WTC11 (cell line): ENCODE data around the gene TNIP2. TPM values are rescaled to one million over a fixed set of nuclear protein-coding genes. Genes with fewer than 3 reads are reported as not detected.

Experiments
- ATAC-seq: fragments of 200-7000 bp; cut with Tn5 transposase; 2 replicates; pipeline ENCODE4 v1.10.0; 2021; ENCODE audit warnings: mild to moderate bottlenecking, moderate library complexity
- CTCF ChIA-PET: fragments of 300-600 bp; sonication (Branson Sonifier 250); formaldehyde crosslinking; loops from one replicate; lab custom pipeline; 2021; ENCODE audit warnings: antibody characterized with exemption; lab: Charles Lee
- POLR2A ChIA-PET: fragments of 350-600 bp; sonication (Branson Sonifier 250); formaldehyde crosslinking; loops from one replicate; lab custom pipeline; 2021; ENCODE audit warnings: antibody characterized with exemption; lab: Charles Lee
- DNase-seq: peaks from one replicate; pipeline ENCODE4 v3.0.0; 2021; ENCODE audit warnings: low spot score
- H3K27ac Mint-ChIP-seq: 2 replicates; pipeline ENCODE4 v1.8.0; 2021; ENCODE audit warnings: mixed read lengths
- H3K27me3 Mint-ChIP-seq: 2 replicates; pipeline ENCODE4 v1.8.0; 2021; ENCODE audit warnings: low read depth, mild to moderate bottlenecking, moderate library complexity, mixed read lengths
- H3K36me3 Mint-ChIP-seq: 2 replicates; pipeline ENCODE4 v1.8.0; 2021; ENCODE audit warnings: mixed read lengths
- H3K4me1 Mint-ChIP-seq: 2 replicates; pipeline ENCODE4 v1.8.0; 2022; ENCODE audit warnings: mixed read lengths
- H3K4me3 Mint-ChIP-seq: 2 replicates; pipeline ENCODE4 v1.8.0; 2021; ENCODE audit warnings: mild to moderate bottlenecking, moderate library complexity, mixed read lengths
- H3K9me3 Mint-ChIP-seq: 2 replicates; pipeline ENCODE4 v1.8.0; 2021; ENCODE audit warnings: mixed read lengths
- AR ChIP-seq: fragments of 250-450 bp; sonication (Bioruptor Pico); IDR thresholded peaks from 2 replicates; pipeline ENCODE4 v1.9.0; 2021; ENCODE audit warnings: mild to moderate bottlenecking
- CBFB ChIP-seq: sonication (generic); formaldehyde crosslinking; IDR thresholded peaks from 2 replicates; pipeline ENCODE4 v1.8.1; 2022; ENCODE audit warnings: mild to moderate bottlenecking, low read depth, missing genetic modification reagents
- ELF4 ChIP-seq: sonication (generic); formaldehyde crosslinking; IDR thresholded peaks from 2 replicates; pipeline ENCODE4 v1.8.1; 2022; ENCODE audit warnings: low read depth, mild to moderate bottlenecking, moderate library complexity, missing genetic modification reagents
- ERG ChIP-seq: fragments of 250-450 bp; sonication (Bioruptor Pico); IDR thresholded peaks from 2 replicates; pipeline ENCODE4 v1.8.0; 2021; ENCODE audit warnings: mild to moderate bottlenecking
- ESRRA ChIP-seq: sonication (generic); formaldehyde crosslinking; IDR thresholded peaks from 2 replicates; pipeline ENCODE4 v1.8.1; 2022; ENCODE audit warnings: mild to moderate bottlenecking, missing genetic modification reagents, borderline replicate concordance
- FOXP1 ChIP-seq: sonication (generic); formaldehyde crosslinking; IDR thresholded peaks from 2 replicates; pipeline ENCODE4 v1.8.0; 2022; ENCODE audit warnings: missing genetic modification reagents, mild to moderate bottlenecking, moderate library complexity, borderline replicate concordance
- GABPB1 ChIP-seq: sonication (generic); formaldehyde crosslinking; IDR thresholded peaks from 2 replicates; pipeline ENCODE4 v1.8.1; 2023; ENCODE audit warnings: mild to moderate bottlenecking, missing genetic modification reagents
- GTF2I ChIP-seq: fragments of 250-450 bp; sonication (Bioruptor Pico); conservative IDR thresholded peaks from 2 replicates; pipeline ENCODE4 v1.4.0; 2021; ENCODE audit warnings: mild to moderate bottlenecking
- JUN ChIP-seq: sonication (generic); formaldehyde crosslinking; IDR thresholded peaks from 2 replicates; pipeline ENCODE4 v1.8.0; 2023; ENCODE audit warnings: mild to moderate bottlenecking, missing genetic modification reagents
- MAX ChIP-seq: sonication (generic); formaldehyde crosslinking; IDR thresholded peaks from 2 replicates; pipeline ENCODE4 v1.8.0; 2022; ENCODE audit warnings: mild to moderate bottlenecking, missing genetic modification reagents
- MYBL2 ChIP-seq: sonication (generic); formaldehyde crosslinking; IDR thresholded peaks from 2 replicates; pipeline ENCODE4 v1.8.1; 2023; ENCODE audit warnings: mild to moderate bottlenecking, moderate library complexity, missing genetic modification reagents
- NR1H2 ChIP-seq: sonication (generic); formaldehyde crosslinking; IDR thresholded peaks from 2 replicates; pipeline ENCODE4 v1.9.0; 2021; ENCODE audit warnings: mild to moderate bottlenecking, moderate library complexity, missing genetic modification reagents
- NR2C2 ChIP-seq: sonication (generic); formaldehyde crosslinking; IDR thresholded peaks from 2 replicates; pipeline ENCODE4 v1.8.0; 2022; ENCODE audit warnings: mild to moderate bottlenecking, missing genetic modification reagents
- NR3C1 ChIP-seq: sonication (generic); formaldehyde crosslinking; conservative IDR thresholded peaks from 2 replicates; pipeline ENCODE4 v1.8.1; 2023; ENCODE audit warnings: low read depth, mild to moderate bottlenecking, missing genetic modification reagents
- PRDM15 ChIP-seq: sonication (generic); formaldehyde crosslinking; IDR thresholded peaks from 2 replicates; pipeline ENCODE4 v1.8.0; 2022; ENCODE audit warnings: missing genetic modification reagents
- SOX15 ChIP-seq: fragments of 250-450 bp; sonication (Bioruptor Pico); IDR thresholded peaks from 2 replicates; pipeline ENCODE4 v1.9.0; 2021; ENCODE audit warnings: mild to moderate bottlenecking
- SP1 ChIP-seq: sonication (generic); formaldehyde crosslinking; conservative IDR thresholded peaks from 2 replicates; pipeline ENCODE4 v1.8.1; 2022; ENCODE audit warnings: missing genetic modification reagents
- TEAD1 ChIP-seq: sonication (generic); formaldehyde crosslinking; IDR thresholded peaks from 2 replicates; pipeline ENCODE4 v1.8.0; 2022; ENCODE audit warnings: mild to moderate bottlenecking, missing genetic modification reagents
- USF1 ChIP-seq: sonication (generic); formaldehyde crosslinking; IDR thresholded peaks from 2 replicates; pipeline ENCODE4 v1.8.0; 2022; ENCODE audit warnings: mild to moderate bottlenecking, missing genetic modification reagents
- ZBTB43 ChIP-seq: sonication (generic); formaldehyde crosslinking; IDR thresholded peaks from 2 replicates; pipeline ENCODE4 v1.8.1; 2023; ENCODE audit warnings: mild to moderate bottlenecking, missing genetic modification reagents
- ZNF281 ChIP-seq: sonication (generic); formaldehyde crosslinking; IDR thresholded peaks from 2 replicates; pipeline ENCODE4 v1.8.0; 2023; ENCODE audit warnings: mild to moderate bottlenecking, missing genetic modification reagents
- ZNF317 ChIP-seq: sonication (generic); formaldehyde crosslinking; IDR thresholded peaks from 2 replicates; pipeline ENCODE4 v1.8.1; 2023; ENCODE audit warnings: low read depth, mild to moderate bottlenecking, moderate library complexity, missing genetic modification reagents, borderline replicate concordance
- total RNA-seq: library from RNA; stranded (reverse); gene quantifications from 3 replicates; pipeline ENCODE4 v1.2.3, GENCODE V29; 2021

Gene TNIP2
- total RNA-seq, 1 experiment from 2014 or later = 44.4 TPM

- Mint-ChIP-seq H3K4me3 (no peak overlapping the region), H3K4me1 (no peaks in the 10 kb centered on the region), H3K9me3 (peaks cover 17% of the 10 kb centered on the region), H3K36me3 (peaks cover 35% of the 10 kb centered on the region), H3K27ac (peak overlapping the region; percentile 76), H3K27me3 (no peaks in the 10 kb centered on the region)
- DNase-seq = no peak
- TF ChIP-seq GABPB1 (CRISPR knock-in tag) (no peak), PRDM15 (no peak), JUN (CRISPR knock-in tag) (no peak), GTF2I (CRISPR knock-in tag) (no peak), NR1H2 (CRISPR knock-in tag) (no peak), NR2C2 (CRISPR knock-in tag) (no peak)
- ATAC-seq = no peak
- ChIA-PET POLR2A (no interaction called here), CTCF (no interaction called here)
These were observed 22.9 kb downstream of the TNIP2 start for GRCh38 chr4:2733001-2733843.

GRCh38 chr4:2732526-2732925 lies 23.6 kb downstream of the TNIP2 start:
- CTCF ChIA-PET = interaction anchor here (1.0 kb wide), 1 partner anchor 222 kb away, joined by 3 read pairs; no protein-coding TSS in a partner anchor
- no peak for TF ChIP-seq ESRRA (CRISPR knock-in tag)
- no peak for TF ChIP-seq TEAD1 (CRISPR knock-in tag)
- TF ChIP-seq USF1 (CRISPR knock-in tag) = no peak
- TF ChIP-seq ZBTB43 = no peak
- no peak for TF ChIP-seq SP1 (CRISPR knock-in tag)
- no peak for TF ChIP-seq ERG (CRISPR knock-in tag)
- no peak for TF ChIP-seq ZNF317
- TF ChIP-seq FOXP1 (CRISPR knock-in tag) = no peak
- no peak for TF ChIP-seq MYBL2 (CRISPR knock-in tag)
- TF ChIP-seq NR3C1 (CRISPR knock-in tag) = no peak
- no peak for TF ChIP-seq CBFB (CRISPR knock-in tag)
- no peak for TF ChIP-seq ZNF281
- TF ChIP-seq AR (CRISPR knock-in tag) = no peak
- TF ChIP-seq MAX (CRISPR knock-in tag) = no peak
- no peak for TF ChIP-seq SOX15 (CRISPR knock-in tag)
- TF ChIP-seq ELF4 = no peak

More at GRCh38 chr4:2732526-2732925, 23.6 kb downstream of the TNIP2 start:
- DNase-seq (no peak), ATAC-seq (no peak)
- peaks cover 14% of the 10 kb centered on the region for H3K9me3 Mint-ChIP-seq
- peak overlapping the region; percentile 76; the same call in 1 of the 2 replicates for H3K27ac Mint-ChIP-seq
- POLR2A ChIA-PET = no interaction called here
- H3K4me1 Mint-ChIP-seq = no peaks in the 10 kb centered on the region
- H3K27me3 Mint-ChIP-seq = no peaks in the 10 kb centered on the region
- H3K36me3 Mint-ChIP-seq = peaks cover 35% of the 10 kb centered on the region
- H3K4me3 Mint-ChIP-seq = no peak overlapping the region
